HG02610 (cell line): ENCODE results near the gene VWA5B2.

Experiments
- ATAC-seq: cut with Tn5 transposase; IDR thresholded peaks from one replicate; pipeline ENCODE4 v1.9.1; 2021; ENCODE audit warnings: mild to moderate bottlenecking, moderate library complexity; ENCODE audit not compliant: unreplicated experiment

The VWA5B2 gene

GRCh38 chr3:184272269-184272668 is 42.9 kb downstream of the VWA5B2 start:
- no peak for ATAC-seq

- no peak for ATAC-seq
Observed at GRCh38 chr3:184275381-184275701, 46.0 kb downstream of the VWA5B2 start.

- no peak for ATAC-seq
Observed at GRCh38 chr3:184275961-184276910, 46.9 kb downstream of the VWA5B2 start, which contains the start of gene ECE2. Gene ECE2 (plus strand): TSS chr3:184276022. CDS start chr3:184276154, 132 bp downstream.

- ATAC-seq, result no peak
Observed at GRCh38 chr3:184277366-184277765, 48.0 kb downstream of the VWA5B2 start.

- ATAC-seq, result no peak
Observed at GRCh38 chr3:184282941-184283340, 53.6 kb downstream of the VWA5B2 start.

- no peak for ATAC-seq
Observed at GRCh38 chr3:184283681-184284080, 54.3 kb downstream of the VWA5B2 start.

- no peak for ATAC-seq
Observed at GRCh38 chr3:184284696-184285095, 55.3 kb downstream of the VWA5B2 start.

- ATAC-seq, result no peak
Observed at GRCh38 chr3:184289426-184289938, 60.1 kb downstream of the VWA5B2 start.

GRCh38 chr3:184290331-184290730 is 60.9 kb downstream of the VWA5B2 start:
- ATAC-seq, result no peak

- no peak for ATAC-seq
Observed at GRCh38 chr3:184291044-184291737, 61.8 kb downstream of the VWA5B2 start.
